ENCODE results near the gene SMG6.

- TF ChIP-seq CTCF (IDR thresholded peaks at IDR 0.05; ENCODE audit: insufficient read depth, low read length, poor library complexity, severe bottlenecking) (no peak), EZH2phosphoT487 (conservative IDR thresholded peaks at IDR 0.05; ENCODE audit: low read length) (no peak)
Measured at GRCh38 chr17:2181897-2182448, 121.6 kb downstream of the SMG6 start.
